Middle frontal gyrus (tissue), 1 donor: ENCODE data around the gene VWCE.
A peak's percentile ranks its signal among the peaks of the same experiment; 100 is the strongest.
"Not testable (repeated sequence)": the region's sequence is repeated elsewhere in the genome, so short reads cannot be mapped to it uniquely, and the experiment has no call there.

Experiments
- DNase-seq: peaks from one replicate; pipeline ENCODE4 v3.0.0-alpha.2; 2015; ENCODE audit warnings: low spot score; ENCODE audit errors: extremely low spot score

VWCE gene

GRCh38 chr11:61254403-61255025 is 40.6 kb downstream of the VWCE start:
- DNase-seq: peak; percentile 9

- DNase-seq: not testable (repeated sequence)
Observed at GRCh38 chr11:61252332-61252731, 42.8 kb downstream of the VWCE start.

GRCh38 chr11:61250796-61251765 is 44.0 kb downstream of the VWCE start:
- DNase-seq: not testable (repeated sequence)

GRCh38 chr11:61249201-61249600 is 45.9 kb downstream of the VWCE start:
- DNase-seq: not testable (repeated sequence)

GRCh38 chr11:61248071-61248470 is 47.0 kb downstream of the VWCE start:
- not testable (repeated sequence) for DNase-seq

GRCh38 chr11:61245284-61245964 is 49.7 kb downstream of the VWCE start:
- DNase-seq: not testable (repeated sequence)

- DNase-seq: not testable (repeated sequence)
Observed at GRCh38 chr11:61241526-61241925, 53.6 kb downstream of the VWCE start.

- DNase-seq: not testable (repeated sequence)
Observed at GRCh38 chr11:61240875-61241274, 54.2 kb downstream of the VWCE start, which contains the start of gene PGA5. PGA5 (plus strand) TSS chr11:61241175; CDS start chr11:61241227, 52 bp downstream.

GRCh38 chr11:61240288-61240687 is 54.8 kb downstream of the VWCE start:
- DNase-seq: not testable (repeated sequence)

- not testable (repeated sequence) for DNase-seq
Observed at GRCh38 chr11:61237130-61237529, 58.0 kb downstream of the VWCE start.

GRCh38 chr11:61232548-61233145 is 62.5 kb downstream of the VWCE start:
- not testable (repeated sequence) for DNase-seq

- not testable (repeated sequence) for DNase-seq
Observed at GRCh38 chr11:61231585-61231984, 63.5 kb downstream of the VWCE start.

- not testable (repeated sequence) for DNase-seq
Observed at GRCh38 chr11:61231033-61231432, 64.1 kb downstream of the VWCE start.

GRCh38 chr11:61229458-61229857 is 65.7 kb downstream of the VWCE start:
- not testable (repeated sequence) for DNase-seq

- DNase-seq: not testable (repeated sequence)
Observed at GRCh38 chr11:61226457-61227137, 68.5 kb downstream of the VWCE start.

- DNase-seq: not testable (repeated sequence)
Observed at GRCh38 chr11:61222692-61223091, 72.4 kb downstream of the VWCE start.

- DNase-seq: not testable (repeated sequence)
Observed at GRCh38 chr11:61222047-61222446, 73.1 kb downstream of the VWCE start, which contains the start of gene PGA4. PGA4 (plus strand) TSS chr11:61222347; CDS start chr11:61222401, 54 bp downstream.

- DNase-seq: not testable (repeated sequence)
Observed at GRCh38 chr11:61219016-61219415, 76.1 kb downstream of the VWCE start.

GRCh38 chr11:61218306-61218705 is 76.8 kb downstream of the VWCE start:
- DNase-seq: not testable (repeated sequence)

GRCh38 chr11:61213711-61214324 is 81.3 kb downstream of the VWCE start:
- DNase-seq: not testable (repeated sequence)
